Erythroblast (primary cell): ENCODE results near the gene POLD2.

Experiments used
- GATA1 ChIP-seq: IDR thresholded peaks from 2 replicates; pipeline ENCODE4 v1.6.1; 2011; ENCODE audit warnings: low read depth, mild to moderate bottlenecking, control low read depth, low read length, moderate library complexity
- POLR2A ChIP-seq: IDR thresholded peaks from 2 replicates; pipeline ENCODE4 v1.6.1; 2011; ENCODE audit warnings: mild to moderate bottlenecking, low read length

- TF ChIP-seq POLR2A (no peak), GATA1 (no peak)
These were observed 9.5 kb downstream of the POLD2 start for GRCh38 chr7:44113764-44114354.
